Mammary epithelial cell (primary cell): ENCODE results near the gene XIST.

Experiments
- CTCF ChIP-seq, 2 donors: IDR thresholded peaks in 1 of 2; conservative IDR thresholded peaks in 1 of 2; 2 replicates each; pipeline ENCODE4 v1.5.1; 2011 to 2012; ENCODE audit warnings: inconsistent platforms in 2 of 2, low read length in 2 of 2, mild to moderate bottlenecking in 2 of 2, control low read depth in 1 of 2, low read depth in 1 of 2; ENCODE audit not compliant: insufficient read depth in 1 of 2; ENCODE audit errors: extremely low read depth in 1 of 2
- EZH2 ChIP-seq: IDR thresholded peaks from 2 replicates; pipeline ENCODE4 v1.6.1; 2012; ENCODE audit warnings: low read length, inconsistent platforms, borderline replicate concordance

- peak; percentile 85 to 88 for TF ChIP-seq CTCF (conservative IDR thresholded peaks at IDR 0.05 in 1 of 2, IDR thresholded peaks at IDR 0.05 in 1 of 2; ENCODE audit: extremely low read depth in 1 of 2, insufficient read depth in 1 of 2, low read depth in 1 of 2, low read length in 2 of 2)
- TF ChIP-seq EZH2, result no peak
Observed at GRCh38 chrX:73855546-73855945, 3.0 kb upstream of the XIST start.
